Dermis microvascular lymphatic vessel endothelial cell (primary cell): ENCODE data around the gene LRCH1. TPM values are rescaled to one million over a fixed set of nuclear protein-coding genes. Genes with fewer than 3 reads are reported as not detected.
A peak's percentile ranks its signal among the peaks of the same experiment; 100 is the strongest.
"Not testable (repeated sequence)": the region's sequence is repeated elsewhere in the genome, so short reads cannot be mapped to it uniquely, and the experiment has no call there.

Source experiments
- DNase-seq, 2 donors: peaks; one replicate each; pipeline versions ENCODE4 v3.0.0 to v3.0.0-alpha.2; 2010; ENCODE audit warnings: low read depth in 2 of 2
- total RNA-seq: library from RNA; depleted of rRNA; stranded (reverse); fragments of >200 nt; gene quantifications from 2 replicates; pipeline ENCODE4 v1.2.1, GENCODE V29; 2014

The LRCH1 gene
- 11.2 and 13.7 TPM in 2 replicates for total RNA-seq

GRCh38 chr13:46552889-46553520, at the start of gene LRCH1:
TSS of gene LRCH1 (plus strand) at chr13:46553170. CDS start at chr13:46553397, 227 bp downstream.
- peak in 1 of 2 donors; percentile 92 for DNase-seq

- no peak for DNase-seq
Measured at GRCh38 chr13:46504036-46504435, 48.9 kb upstream of the LRCH1 start.

GRCh38 chr13:46507981-46508380, 45.0 kb upstream of the LRCH1 start:
- DNase-seq = no peak

- DNase-seq = no peak
Measured at GRCh38 chr13:46509981-46510380, 43.0 kb upstream of the LRCH1 start.

- no peak for DNase-seq
Measured at GRCh38 chr13:46515803-46516202, 37.2 kb upstream of the LRCH1 start.

- peak in 1 of 2 donors; percentile 31 for DNase-seq
Measured at GRCh38 chr13:46516599-46517338, 36.2 kb upstream of the LRCH1 start.

- DNase-seq = not testable (repeated sequence)
Measured at GRCh38 chr13:46517748-46518147, 35.2 kb upstream of the LRCH1 start.

GRCh38 chr13:46519182-46519581, 33.8 kb upstream of the LRCH1 start:
- no peak for DNase-seq

- DNase-seq = peak; percentile 57 to 86
Measured at GRCh38 chr13:46520166-46520565, 32.8 kb upstream of the LRCH1 start.

- no peak for DNase-seq
Measured at GRCh38 chr13:46521486-46521885, 31.5 kb upstream of the LRCH1 start.

- peak; percentile 53 to 74 for DNase-seq
Measured at GRCh38 chr13:46521921-46522747, 30.8 kb upstream of the LRCH1 start.

- peak in 1 of 2 donors; percentile 13 for DNase-seq
Measured at GRCh38 chr13:46522748-46523030, 30.3 kb upstream of the LRCH1 start.

- peak in 1 of 2 donors; percentile 14 for DNase-seq
Measured at GRCh38 chr13:46523972-46524752, 28.8 kb upstream of the LRCH1 start.

GRCh38 chr13:46526100-46526735, 26.8 kb upstream of the LRCH1 start:
- DNase-seq = no peak

- DNase-seq = no peak
Measured at GRCh38 chr13:46526740-46527139, 26.2 kb upstream of the LRCH1 start.

- DNase-seq = no peak
Measured at GRCh38 chr13:46527237-46527636, 25.7 kb upstream of the LRCH1 start.

GRCh38 chr13:46529216-46529919, 23.6 kb upstream of the LRCH1 start:
- DNase-seq = no peak

GRCh38 chr13:46530084-46530935, 22.7 kb upstream of the LRCH1 start:
- DNase-seq = no peak

GRCh38 chr13:46531953-46532352, 21.0 kb upstream of the LRCH1 start:
- DNase-seq = no peak

GRCh38 chr13:46535002-46535401, 18.0 kb upstream of the LRCH1 start:
- no peak for DNase-seq
